ENCODE measurements around the gene GJB5. TPM values are rescaled to one million over a fixed set of nuclear protein-coding genes. Genes with fewer than 3 reads are reported as not detected.

GJB5 gene
- total and polyA plus RNA-seq, 2 of the 8 experiments (the other 6 are each of a cell fraction or from before 2014, with no cell fraction given), result 0.86 to 3.1 TPM

- Histone ChIP-seq H3K27ac (ENCODE audit: low read depth, low read length) (no peak overlapping the region), H2BK15ac (ENCODE audit: low read length) (no peak overlapping the region), H3K4me1 (replicated peaks in 1 of 4; ENCODE audit: control insufficient read depth in 3 of 4, insufficient read depth in 4 of 4, low read length in 3 of 4) (no peaks in the 10 kb centered on the region), H4K8ac (ENCODE audit: extremely low read depth, insufficient read depth, low read length) (no peak overlapping the region), H3K4me3 (ENCODE audit: extremely low read depth in 1 of 4, insufficient read depth in 2 of 4, low read depth in 3 of 4, low read length in 4 of 4) (no peak overlapping the region), H2BK5ac (ENCODE audit: low read depth, low read length) (no peak overlapping the region), H3K27me3 (replicated peaks in 1 of 4; ENCODE audit: control insufficient read depth in 3 of 4, extremely low read depth in 1 of 4, insufficient read depth in 3 of 4, low read length in 3 of 4) (no peaks in the 10 kb centered on the region), H2BK20ac (ENCODE audit: low read length) (no peak overlapping the region), H3K56ac (replicated peaks; ENCODE audit: insufficient read length, low read depth, low read length) (no peak overlapping the region), H3K79me1 (ENCODE audit: low read depth, low read length) (no peaks in the 10 kb centered on the region), H3K4me2 (ENCODE audit: insufficient read depth in 1 of 2, low read depth in 2 of 2, low read length in 2 of 2) (no peak overlapping the region), H2AFZ (ENCODE audit: low read length) (no peak overlapping the region), H3K79me2 (ENCODE audit: control insufficient read depth in 1 of 2, insufficient read depth in 2 of 2, low read length in 2 of 2) (no peaks in the 10 kb centered on the region), H3K23me2 (ENCODE audit: low read depth, low read length) (no peaks in the 10 kb centered on the region), H3K23ac (ENCODE audit: insufficient read length) (no peak overlapping the region), H3K36me3 (ENCODE audit: control insufficient read depth in 2 of 4, insufficient read depth in 4 of 4, low read length in 3 of 4) (no peaks in the 10 kb centered on the region), H3K14ac (ENCODE audit: insufficient read length) (no peak overlapping the region), H2BK12ac (ENCODE audit: low read depth, low read length) (no peak overlapping the region), H2BK120ac (replicated peaks; ENCODE audit: low read depth, low read length) (no peak overlapping the region), H2AK5ac (ENCODE audit: low read depth, low read length) (no peak overlapping the region), H3K18ac (ENCODE audit: extremely low read depth, low read length) (no peak overlapping the region), H4K91ac (replicated peaks; ENCODE audit: insufficient read length, low read length) (no peak overlapping the region), H4K5ac (ENCODE audit: insufficient read length, low read depth, low read length) (no peak overlapping the region), H3K9ac (replicated peaks in 1 of 4; ENCODE audit: extremely low read depth in 1 of 4, low read depth in 3 of 4, low read length in 3 of 4) (no peak overlapping the region), H3K9me3 (ENCODE audit: insufficient read depth in 2 of 2, low read depth in 1 of 2, low read length in 1 of 2) (no peaks in the 10 kb centered on the region), H3K4ac (replicated peaks; ENCODE audit: insufficient read length, low read depth, low read length) (no peak overlapping the region), H4K20me1 (replicated peaks in 1 of 2; ENCODE audit: control insufficient read depth in 1 of 2, insufficient read depth in 2 of 2, low read length in 2 of 2) (no peaks in the 10 kb centered on the region)
- TF ChIP-seq CTCF (IDR thresholded peaks at IDR 0.05; ENCODE audit: control extremely low read depth in 1 of 3, insufficient read depth in 1 of 3, low read depth in 1 of 3, low read length in 3 of 3) (no peak), BACH1 (IDR thresholded peaks at IDR 0.05; ENCODE audit: low read length) (no peak), ASH2L (IDR thresholded peaks at IDR 0.05; ENCODE audit: low read length) (no peak), HDAC6 (IDR thresholded peaks at IDR 0.05; ENCODE audit: low read depth, low read length) (no peak), USF2 (IDR thresholded peaks at IDR 0.05; ENCODE audit: low read length) (no peak), CBX5 (IDR thresholded peaks at IDR 0.05; ENCODE audit: low read depth, low read length) (no peak), ZNF274 (IDR thresholded peaks at IDR 0.05; ENCODE audit: borderline replicate concordance, extremely low read depth, low read length) (no peak), EP300 (IDR thresholded peaks at IDR 0.05; ENCODE audit: borderline replicate concordance in 1 of 2, low read depth in 2 of 2, low read length in 2 of 2) (no peak)
- DNase-seq (ENCODE audit: low read depth in 1 of 2, low spot score in 2 of 2), result no peak
- FAIRE-seq, result no peak
- WGBS, 2 experiments (ENCODE audit: extremely low coverage in 1 of 2, insufficient coverage in 1 of 2, insufficient read length in 1 of 2, insufficient replicate concordance in 2 of 2, low coverage in 1 of 2, low lambda C conversion rate in 2 of 2, missing lambda C conversion rate in 1 of 2), result 85% methylated on average over 3 of the region's 3 CpGs; no CpG with 5 or more reads in 1 of the 2 experiments
- POLR2A ChIA-PET (ENCODE audit: partially characterized antibody), result no interaction called here
- CTCF ChIA-PET (ENCODE audit: partially characterized antibody), result no interaction called here
These were observed 51.5 kb downstream of the GJB5 start for GRCh38 chr1:34806396-34806795.

All from H1 (cell line).